ENCODE measurements around the gene MYRIP. TPM values are rescaled to one million over a fixed set of nuclear protein-coding genes. Genes with fewer than 3 reads are reported as not detected.

The MYRIP gene
- total and polyA plus RNA-seq, 10 of the 15 experiments (the other 5 are each of a cell fraction or from before 2014, with no cell fraction given): 0.03 to 0.08 (median 0.04) TPM; not detected in 6

DNA sequence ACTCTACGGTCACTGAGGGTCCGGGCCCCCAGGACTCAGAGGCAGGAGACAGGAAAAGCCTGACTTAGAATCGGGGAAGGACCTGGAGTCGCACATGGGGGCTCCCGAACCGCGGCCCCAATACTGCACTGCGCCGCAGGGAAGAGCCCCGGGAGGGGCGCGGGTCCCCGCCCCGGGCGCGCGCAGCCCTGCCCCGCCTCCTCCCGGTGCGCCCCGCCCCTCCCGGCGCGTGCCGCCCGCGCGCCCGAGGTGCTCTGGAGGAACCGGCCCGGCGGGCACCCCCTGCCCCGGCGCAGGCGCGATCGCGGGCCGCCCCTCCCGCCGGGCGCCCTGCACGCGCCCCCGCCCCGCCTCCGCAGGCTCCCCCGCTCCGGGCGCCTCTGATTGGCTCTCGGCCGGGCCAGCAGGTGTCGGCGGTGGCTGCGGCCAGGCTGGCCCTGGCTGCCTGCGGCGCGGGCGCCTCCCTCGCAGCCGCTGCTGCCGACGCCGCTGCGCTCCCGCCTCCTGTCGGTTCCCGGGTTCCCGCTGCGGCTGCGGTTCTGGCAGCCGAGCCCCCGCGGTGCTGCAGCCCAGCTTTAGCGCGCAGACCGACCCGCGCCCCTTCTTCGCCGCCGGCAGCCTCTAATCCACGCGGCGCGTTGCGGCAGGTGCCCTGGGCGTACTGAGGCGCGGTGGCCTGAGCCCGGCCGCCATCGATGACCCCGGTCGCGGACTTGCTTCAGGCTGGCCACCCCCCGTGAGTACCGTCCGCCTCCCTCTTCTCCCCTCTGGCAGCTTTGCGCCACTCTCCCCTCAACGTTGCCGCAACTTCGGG, at the start of gene MYRIP (continued):
- TF ChIP-seq, protein P1, sequence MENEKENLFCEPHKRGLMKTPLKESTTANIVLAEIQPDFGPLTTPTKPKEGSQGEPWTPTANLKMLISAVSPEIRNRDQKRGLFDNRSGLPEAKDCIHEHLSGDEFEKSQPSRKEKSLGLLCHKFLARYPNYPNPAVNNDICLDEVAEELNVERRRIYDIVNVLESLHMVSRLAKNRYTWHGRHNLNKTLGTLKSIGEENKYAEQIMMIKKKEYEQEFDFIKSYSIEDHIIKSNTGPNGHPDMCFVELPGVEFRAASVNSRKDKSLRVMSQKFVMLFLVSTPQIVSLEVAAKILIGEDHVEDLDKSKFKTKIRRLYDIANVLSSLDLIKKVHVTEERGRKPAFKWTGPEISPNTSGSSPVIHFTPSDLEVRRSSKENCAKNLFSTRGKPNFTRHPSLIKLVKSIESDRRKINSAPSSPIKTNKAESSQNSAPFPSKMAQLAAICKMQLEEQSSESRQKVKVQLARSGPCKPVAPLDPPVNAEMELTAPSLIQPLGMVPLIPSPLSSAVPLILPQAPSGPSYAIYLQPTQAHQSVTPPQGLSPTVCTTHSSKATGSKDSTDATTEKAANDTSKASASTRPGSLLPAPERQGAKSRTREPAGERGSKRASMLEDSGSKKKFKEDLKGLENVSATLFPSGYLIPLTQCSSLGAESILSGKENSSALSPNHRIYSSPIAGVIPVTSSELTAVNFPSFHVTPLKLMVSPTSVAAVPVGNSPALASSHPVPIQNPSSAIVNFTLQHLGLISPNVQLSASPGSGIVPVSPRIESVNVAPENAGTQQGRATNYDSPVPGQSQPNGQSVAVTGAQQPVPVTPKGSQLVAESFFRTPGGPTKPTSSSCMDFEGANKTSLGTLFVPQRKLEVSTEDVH (IDR thresholded peaks at IDR 0.05; ENCODE audit: low read depth, partially characterized antibody): no peak
- TF ChIP-seq RAD51 (IDR thresholded peaks at IDR 0.05): no peak

DNA sequence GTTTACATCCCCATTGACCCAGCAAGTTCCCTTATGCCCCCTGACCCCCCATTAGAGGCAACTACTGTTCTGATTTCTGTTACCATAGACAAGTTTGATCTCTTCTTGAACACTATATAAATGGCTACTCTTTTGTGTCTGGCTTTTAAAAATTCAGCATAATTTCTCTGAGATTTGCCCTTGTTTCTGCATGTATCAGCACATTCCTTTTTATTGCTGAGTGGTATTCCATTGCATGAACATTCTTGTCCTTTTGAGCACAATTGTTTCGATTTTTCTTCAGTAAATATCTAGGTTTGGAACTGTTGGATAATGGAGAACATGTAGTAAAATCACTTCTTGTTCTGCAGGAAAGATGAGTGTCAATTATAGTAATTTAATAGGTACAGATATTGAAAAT, 49.1 kb upstream of the MYRIP start:
- no peaks in the 10 kb centered on the region for H4K20me1 ChIP-seq (ENCODE audit: control insufficient read depth, insufficient read depth)
- no peaks in the 10 kb centered on the region for H3K79me2 ChIP-seq (ENCODE audit: control insufficient read depth, insufficient read depth, low read length)
- no peaks in the 10 kb centered on the region for H3K9me3 ChIP-seq (replicated peaks; ENCODE audit: control insufficient read depth, insufficient read depth, low read length)
- DNase-seq (ENCODE audit: low read depth, low spot score) (no peak), ATAC-seq (no peak), FAIRE-seq (no peak)
- no TSS peak for BruUV-seq (replicated peaks)
- no peak overlapping the region for H3K4me3 ChIP-seq
- H3K36me3 ChIP-seq (ENCODE audit: control insufficient read depth in 2 of 2, insufficient read depth in 2 of 2, low read length in 1 of 2): no peaks in the 10 kb centered on the region
- no peak overlapping the region for H3K27ac ChIP-seq (ENCODE audit: control insufficient read depth, insufficient read depth)
- intact Hi-C loops (cut with micrococcal nuclease; ENCODE audit: unreplicated experiment) (no loop called here), in situ Hi-C loops (cut with MboI) (no loop called here)
- H2AFZ ChIP-seq (ENCODE audit: control insufficient read depth, low read depth, low read length): no peak overlapping the region
- H3K9ac ChIP-seq (ENCODE audit: control insufficient read depth, insufficient read depth, low read length): no peak overlapping the region
- POLR2A ChIA-PET: no interaction called here
- H3K27me3 ChIP-seq (replicated peaks in 1 of 2; ENCODE audit: control insufficient read depth in 2 of 2, insufficient read depth in 2 of 2, low read length in 1 of 2): no peaks in the 10 kb centered on the region
- CTCF ChIA-PET: no interaction called here
- RAD21 ChIA-PET (ENCODE audit: unreplicated experiment): no interaction called here
- no peak overlapping the region for H3K4me2 ChIP-seq (ENCODE audit: control insufficient read depth, insufficient read depth)
- SMC1A ChIA-PET (ENCODE audit: uncharacterized antibody, unreplicated experiment): no interaction called here
- 7% methylated on average over 1 of the region's 1 CpG for WGBS (ENCODE audit: insufficient coverage, insufficient replicate concordance, low lambda C conversion rate, missing lambda C conversion rate)
- H3K4me1 ChIP-seq (ENCODE audit: control insufficient read depth, insufficient read depth, low read length): no peaks in the 10 kb centered on the region
- TF ChIP-seq ZNF24 (IDR thresholded peaks at IDR 0.05): no peak
- no peak for TF ChIP-seq EED (IDR thresholded peaks at IDR 0.05; ENCODE audit: low read depth)
- no peak for TF ChIP-seq FOXK2 (IDR thresholded peaks at IDR 0.05)
- TF ChIP-seq FOXM1 (IDR thresholded peaks at IDR 0.05; ENCODE audit: low read depth, low read length): no peak
- no peak for TF ChIP-seq ASH2L (IDR thresholded peaks at IDR 0.05; ENCODE audit: borderline replicate concordance, low read depth)
- TF ChIP-seq YBX1 (IDR thresholded peaks at IDR 0.05): no peak
- no peak for TF ChIP-seq KDM1A (IDR thresholded peaks at IDR 0.05; ENCODE audit: borderline replicate concordance)
- TF ChIP-seq TAF1 (IDR thresholded peaks at IDR 0.05; ENCODE audit: borderline replicate concordance, low read depth, low read length): no peak
- TF ChIP-seq ZZZ3 (IDR thresholded peaks at IDR 0.05; ENCODE audit: control insufficient read depth, insufficient read length, low read depth): no peak
- TF ChIP-seq NFXL1 (IDR thresholded peaks at IDR 0.05; ENCODE audit: borderline replicate concordance): no peak
- TF ChIP-seq, protein P2, sequence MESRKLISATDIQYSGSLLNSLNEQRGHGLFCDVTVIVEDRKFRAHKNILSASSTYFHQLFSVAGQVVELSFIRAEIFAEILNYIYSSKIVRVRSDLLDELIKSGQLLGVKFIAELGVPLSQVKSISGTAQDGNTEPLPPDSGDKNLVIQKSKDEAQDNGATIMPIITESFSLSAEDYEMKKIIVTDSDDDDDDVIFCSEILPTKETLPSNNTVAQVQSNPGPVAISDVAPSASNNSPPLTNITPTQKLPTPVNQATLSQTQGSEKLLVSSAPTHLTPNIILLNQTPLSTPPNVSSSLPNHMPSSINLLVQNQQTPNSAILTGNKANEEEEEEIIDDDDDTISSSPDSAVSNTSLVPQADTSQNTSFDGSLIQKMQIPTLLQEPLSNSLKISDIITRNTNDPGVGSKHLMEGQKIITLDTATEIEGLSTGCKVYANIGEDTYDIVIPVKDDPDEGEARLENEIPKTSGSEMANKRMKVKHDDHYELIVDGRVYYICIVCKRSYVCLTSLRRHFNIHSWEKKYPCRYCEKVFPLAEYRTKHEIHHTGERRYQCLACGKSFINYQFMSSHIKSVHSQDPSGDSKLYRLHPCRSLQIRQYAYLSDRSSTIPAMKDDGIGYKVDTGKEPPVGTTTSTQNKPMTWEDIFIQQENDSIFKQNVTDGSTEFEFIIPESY (IDR thresholded peaks at IDR 0.05): no peak

Data from GM12878 (cell line).